ENCODE data around the gene SH3GL2.

SH3GL2 gene

DNA sequence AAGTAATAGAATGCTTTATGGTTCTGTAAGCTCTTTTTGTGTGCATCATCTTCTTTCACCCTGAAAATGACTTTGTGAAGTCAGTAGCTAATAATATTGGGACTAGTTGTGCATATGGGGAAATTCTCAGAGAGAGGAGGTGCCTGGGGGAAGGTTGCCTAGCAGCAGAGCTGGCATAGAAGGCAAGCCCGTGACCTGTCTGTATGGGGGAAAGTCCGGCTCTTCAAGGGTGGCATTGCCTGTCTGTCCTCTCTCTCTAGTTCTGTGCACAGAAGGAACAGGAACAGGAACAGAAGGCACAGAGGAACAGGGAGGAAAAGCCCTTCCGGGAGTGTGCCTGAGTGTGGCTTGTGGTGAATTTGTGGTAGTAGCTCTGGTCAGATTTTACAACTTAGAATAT, 33.1 kb downstream of the SH3GL2 start:
- no peak for DNase-seq

DNA sequence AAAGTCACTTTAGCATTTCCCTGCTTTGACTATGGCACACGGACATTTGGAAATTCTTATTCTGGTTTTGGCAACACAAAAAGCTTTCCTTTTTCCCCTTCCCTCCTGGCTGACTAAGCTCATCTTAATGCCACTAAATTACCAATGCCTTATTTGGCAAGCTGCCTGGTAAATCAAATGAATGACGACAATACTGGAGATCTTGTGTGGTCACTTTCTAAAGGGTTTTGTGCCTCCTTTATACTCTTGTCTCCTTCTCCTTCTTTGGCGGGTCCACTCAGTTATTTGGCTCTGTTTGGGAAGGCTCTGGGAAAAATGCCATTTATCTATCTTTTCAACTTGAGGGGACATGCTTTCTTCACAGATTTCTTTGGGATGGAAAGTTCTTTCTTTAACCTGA, 34.9 kb downstream of the SH3GL2 start:
- DNase-seq = no peak

DNA sequence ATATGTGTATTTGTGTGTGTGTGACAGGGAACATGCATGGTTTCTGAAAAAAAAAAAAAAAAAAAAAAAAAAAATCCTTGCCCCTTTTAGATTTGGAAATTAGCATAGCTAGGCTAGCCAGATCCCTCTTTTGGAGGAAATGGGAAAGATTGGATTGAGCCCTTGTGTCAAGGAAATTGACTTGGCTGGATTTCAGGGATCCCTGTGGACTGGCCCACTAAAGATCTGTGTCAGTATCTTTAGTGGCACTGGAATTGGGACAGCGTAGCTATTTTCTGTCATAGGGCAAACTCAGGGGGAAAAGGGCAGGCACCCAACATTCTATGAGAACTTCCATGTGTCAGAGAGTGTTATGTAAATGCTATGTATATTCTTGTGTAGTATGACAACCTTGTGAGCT, 35.4 kb downstream of the SH3GL2 start:
- no peak for DNase-seq

DNA sequence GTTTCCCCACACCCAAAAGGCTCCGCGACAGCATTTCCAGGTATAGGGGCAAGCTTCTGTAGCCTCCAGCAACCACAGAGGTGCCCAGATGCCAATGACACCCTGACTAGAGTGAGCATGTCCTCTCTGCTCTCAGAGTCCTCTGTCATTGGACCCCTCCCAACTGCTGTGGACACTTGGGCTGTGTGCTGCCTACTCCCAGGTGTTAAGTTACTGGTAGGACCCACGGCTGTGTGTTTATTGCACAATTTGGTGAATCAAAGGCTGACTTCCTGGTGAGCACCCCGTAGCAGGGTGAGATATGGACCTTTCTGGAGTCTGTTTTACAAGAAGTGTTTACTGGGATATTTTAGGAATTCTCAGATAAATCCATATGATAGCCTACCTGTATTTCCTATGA, 36.0 kb downstream of the SH3GL2 start:
- DNase-seq = no peak

DNA sequence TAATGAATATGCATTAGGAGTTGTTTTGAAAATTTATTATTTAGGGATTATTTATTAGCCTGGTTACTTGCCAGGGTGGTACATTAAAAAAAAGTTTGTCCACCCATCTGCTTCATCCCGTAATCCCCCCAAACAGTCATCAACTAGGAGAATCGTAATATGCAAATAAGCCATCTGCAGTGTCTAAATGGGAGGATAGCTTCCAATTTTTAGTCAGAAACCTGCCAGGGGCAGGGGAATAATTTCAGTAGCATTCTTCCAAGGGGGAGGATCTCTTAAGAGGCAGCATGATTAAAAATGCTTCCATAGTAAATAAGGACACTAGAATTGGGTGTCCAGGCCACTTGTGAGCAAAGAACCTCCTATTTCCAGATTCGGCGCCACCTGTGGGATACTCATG, 43.3 kb downstream of the SH3GL2 start:
- DNase-seq = no peak

DNA sequence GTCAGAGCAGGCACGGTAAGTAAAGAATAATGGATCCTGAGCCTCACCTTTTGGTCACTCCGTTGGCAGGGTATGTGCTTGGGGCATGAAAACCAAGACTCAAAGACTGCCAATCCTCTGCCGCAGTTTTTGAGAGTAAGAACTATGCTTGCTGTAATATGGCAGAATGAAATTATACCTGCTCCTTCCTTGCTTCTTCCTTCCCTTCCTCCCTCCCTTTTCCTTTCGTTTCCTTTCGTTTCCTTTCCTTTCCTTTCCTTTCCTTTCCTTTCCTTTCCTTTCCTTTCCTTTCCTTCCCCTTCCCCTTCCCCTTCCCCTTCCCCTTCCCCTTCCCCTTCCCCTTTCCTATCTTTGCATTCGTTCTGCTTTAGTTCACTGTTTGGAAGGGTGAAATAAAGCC, 43.9 kb downstream of the SH3GL2 start:
- no peak for DNase-seq

DNA sequence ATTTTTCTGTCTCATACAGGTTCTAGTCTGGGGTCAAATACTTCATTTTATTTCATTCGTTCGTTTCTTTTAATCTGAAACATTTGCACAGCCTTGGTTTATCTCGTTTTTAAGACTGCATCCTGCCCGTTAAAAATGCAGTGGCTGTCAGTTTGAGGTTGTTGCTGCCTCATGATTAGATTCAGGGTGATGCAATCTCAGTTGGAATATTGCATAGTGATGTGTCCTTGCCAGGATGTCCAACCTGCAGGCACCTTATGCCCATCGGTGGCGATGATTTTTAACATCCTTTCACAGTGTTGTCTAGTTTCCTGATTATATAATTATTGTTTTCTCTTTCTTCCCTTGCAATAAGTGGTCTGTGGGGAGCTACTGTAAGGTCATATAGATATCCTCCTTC, 45.1 kb downstream of the SH3GL2 start:
- no peak for DNase-seq

DNA sequence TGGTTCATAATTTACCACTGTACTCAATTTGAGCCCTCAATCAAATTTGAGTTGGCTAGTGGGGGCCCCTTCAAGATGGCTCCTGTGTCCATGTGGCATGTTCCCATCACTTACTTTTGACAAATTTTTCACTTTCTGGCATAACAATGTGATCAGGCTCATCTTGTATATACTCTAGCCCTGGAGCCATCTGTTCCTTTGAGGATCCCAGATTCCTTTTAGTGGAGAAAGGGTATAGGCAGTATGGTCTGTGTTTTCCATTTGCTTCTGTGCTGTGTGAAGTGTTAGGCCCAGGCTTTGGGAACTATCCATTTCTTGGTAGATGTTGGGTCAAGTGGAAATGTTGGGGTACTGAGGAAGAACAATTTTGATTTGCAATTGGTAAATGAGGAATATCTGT, 45.7 kb downstream of the SH3GL2 start:
- DNase-seq = no peak

DNA sequence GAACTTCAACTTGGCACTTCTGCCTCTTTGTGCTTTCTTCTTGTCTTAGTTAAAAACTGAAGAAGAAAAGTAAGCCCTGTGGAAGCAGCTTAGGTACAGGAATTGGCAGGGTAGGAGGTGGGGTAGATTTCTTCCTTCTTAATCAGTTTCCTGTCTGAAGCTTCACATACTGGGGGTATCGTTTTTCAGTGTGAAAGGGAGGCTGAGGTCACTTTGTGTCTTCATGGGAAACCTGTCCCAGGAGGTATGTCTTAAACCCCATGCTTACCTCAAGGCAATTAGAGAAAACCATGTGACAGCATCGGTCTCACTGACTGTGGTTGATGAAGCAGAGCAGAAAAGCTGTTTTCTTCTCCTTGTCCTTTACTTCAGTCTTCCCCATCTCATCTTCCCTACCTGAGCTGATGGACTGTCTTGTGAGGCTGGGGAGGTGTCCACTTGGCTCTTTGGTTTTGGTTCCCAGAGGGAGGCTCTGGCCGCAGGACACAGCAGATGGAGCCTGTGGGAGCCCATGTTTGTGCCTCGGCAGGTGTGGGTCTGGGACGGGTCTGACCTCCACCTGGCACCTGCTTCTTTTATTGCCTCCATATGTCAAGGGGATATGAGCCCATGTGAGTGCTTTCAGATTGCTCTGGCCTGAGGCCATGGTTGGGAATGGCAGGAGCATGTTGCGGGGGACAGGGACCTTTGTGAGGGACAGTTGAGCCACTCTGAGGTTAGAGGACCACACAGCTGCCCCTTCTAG, 47.0 kb downstream of the SH3GL2 start:
- no peak for DNase-seq

DNA sequence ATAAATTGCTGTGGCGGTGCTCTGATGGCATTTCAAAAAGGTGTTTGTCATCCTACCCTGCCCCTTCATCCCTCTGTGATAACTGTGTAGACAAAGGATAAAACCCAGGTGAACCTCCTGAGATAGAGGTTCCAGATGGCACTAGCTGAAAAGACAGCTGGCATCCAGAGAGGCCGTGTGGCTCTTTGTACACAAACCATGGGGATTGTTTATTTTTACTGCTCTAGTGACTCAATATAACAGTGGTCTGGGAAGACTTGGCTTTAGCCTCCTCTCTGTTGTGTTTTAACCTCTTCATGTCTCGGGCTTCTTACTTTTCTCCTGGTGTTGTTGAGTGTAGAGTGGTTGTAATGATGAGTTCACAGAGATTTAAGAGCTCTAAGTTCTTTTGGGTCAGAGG, 48.8 kb downstream of the SH3GL2 start:
- no peak for DNase-seq

DNA sequence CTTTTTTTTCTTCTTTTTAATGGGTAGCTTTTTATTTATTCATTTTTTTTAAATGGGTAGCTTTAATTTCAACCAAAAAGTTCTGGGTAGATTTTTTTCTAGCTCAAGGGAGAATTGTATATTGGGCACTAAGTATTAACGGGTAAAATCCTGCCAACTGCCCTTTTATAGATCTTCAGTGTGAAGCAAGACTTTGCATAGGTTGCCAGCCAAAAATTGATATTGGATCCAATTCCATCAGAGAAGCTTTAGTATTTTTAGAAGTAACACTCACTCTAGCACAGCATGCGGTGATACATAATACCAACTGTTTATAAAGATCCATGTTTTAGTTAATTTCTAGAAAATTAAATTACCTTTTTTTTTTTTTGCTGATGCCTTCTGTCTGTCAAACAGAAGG, 49.8 kb downstream of the SH3GL2 start:
- no peak for DNase-seq

DNA sequence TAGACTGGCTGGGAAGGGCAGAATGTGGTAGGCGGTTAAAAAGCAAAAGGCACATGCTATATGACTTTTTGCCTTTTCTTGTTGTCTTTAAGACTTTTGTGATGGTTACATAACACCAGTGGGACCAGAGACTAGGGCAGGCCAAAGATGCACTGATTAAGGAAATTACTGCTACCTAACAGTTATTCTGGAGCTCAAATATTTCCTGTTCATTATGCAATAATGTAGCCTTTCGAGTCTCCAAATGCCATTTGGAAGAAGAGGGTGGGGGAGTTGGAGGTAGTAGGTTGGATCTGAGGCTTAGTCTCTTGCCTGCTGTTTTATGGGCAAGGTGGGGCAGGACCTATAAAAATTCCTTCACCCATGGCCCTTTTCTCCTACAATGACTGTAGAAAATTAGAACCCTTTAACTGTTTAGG, 51.7 kb downstream of the SH3GL2 start:
- DNase-seq = no peak

DNA sequence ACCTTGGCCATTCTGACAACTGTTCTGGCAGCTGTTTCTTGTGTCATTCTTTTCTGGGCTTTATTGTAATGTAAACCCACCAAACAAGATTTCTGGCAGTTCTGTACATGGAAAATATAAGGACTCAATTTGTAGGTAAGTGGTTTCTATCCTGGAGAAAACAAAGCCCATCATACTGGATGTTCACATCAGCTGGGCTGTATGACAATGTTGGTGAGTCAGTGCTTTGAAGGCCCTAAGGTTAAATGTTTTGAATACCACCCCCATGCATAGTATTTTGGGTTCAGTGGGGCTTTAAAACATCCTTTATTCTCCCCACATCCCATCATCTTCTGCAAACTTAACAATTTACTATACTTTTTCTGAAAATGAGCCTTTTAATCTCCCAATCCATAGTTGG, 52.5 kb downstream of the SH3GL2 start:
- DNase-seq = no peak

DNA sequence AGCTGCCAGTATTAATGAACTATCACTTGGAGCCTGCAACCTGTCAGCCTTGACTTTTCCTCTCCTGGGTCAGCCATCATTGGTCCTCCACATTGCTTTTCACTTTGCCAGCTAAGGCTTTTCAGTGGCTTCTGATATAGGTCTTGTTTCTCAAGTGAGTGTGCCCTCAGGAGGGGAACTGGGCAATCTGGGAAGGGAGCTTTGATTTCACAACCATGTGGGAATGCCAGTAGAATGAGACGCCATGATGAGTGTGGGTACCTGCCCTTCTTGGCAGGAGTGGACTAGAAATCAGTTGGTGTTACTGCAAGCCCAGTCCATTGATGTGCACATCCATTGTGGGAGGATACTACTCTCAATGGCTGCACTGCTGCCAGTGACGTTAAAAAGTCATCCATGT, 54.1 kb downstream of the SH3GL2 start:
- no peak for DNase-seq

DNA sequence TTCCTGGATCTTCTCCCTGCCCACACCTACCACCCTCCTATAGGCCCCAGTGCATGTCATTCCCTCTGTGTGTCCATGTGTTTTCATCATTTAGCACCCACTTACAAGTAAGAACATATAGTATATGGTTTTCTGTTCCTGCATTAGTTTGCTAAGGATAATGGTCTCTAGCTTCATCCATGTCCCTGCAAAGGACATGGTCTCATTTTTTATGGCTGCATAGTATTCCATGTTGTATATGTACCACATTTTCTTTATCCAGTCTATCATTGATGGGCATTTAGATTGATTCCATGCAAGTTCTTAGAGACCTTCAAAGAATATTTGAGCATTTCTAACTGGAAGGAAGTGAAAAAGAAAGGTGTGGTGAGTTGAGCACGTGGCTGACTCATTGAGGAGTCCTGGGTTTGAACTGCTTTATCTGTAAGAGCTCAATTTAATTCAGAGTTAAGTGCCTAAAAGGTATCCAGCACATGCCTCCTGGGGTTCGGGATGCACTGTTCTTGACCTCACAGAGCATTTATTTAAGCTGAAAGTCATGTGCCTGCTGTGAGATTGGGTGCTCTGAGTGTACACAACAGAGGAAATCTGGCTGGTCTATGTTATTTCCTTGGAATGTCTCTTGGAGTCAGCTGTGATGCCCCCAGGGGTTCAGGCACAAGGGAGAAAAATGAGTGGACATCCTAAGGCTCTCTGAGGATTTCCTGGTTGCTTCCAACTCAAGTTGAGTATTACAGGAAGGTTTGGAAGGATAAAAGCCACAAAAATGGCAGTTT, 56.4 kb downstream of the SH3GL2 start:
- no peak for DNase-seq

DNA sequence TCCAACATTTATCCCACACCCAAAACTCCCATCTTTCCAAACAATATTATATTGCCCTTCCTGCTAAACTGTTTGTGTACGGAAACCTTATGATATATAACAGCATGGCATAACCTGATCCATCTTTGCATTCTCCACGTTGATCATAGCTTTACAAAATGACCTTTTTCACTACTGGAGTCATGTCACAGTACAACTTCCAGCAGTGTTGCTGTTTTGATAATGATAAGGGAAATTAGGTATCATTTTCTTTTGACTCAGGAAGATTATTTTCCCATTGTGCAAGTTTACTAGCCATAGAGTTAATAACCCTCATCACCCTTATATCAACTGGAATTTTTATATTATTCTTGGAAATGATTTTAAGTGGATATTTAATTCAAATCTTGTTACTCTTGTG, 57.5 kb downstream of the SH3GL2 start:
- no peak for DNase-seq

DNA sequence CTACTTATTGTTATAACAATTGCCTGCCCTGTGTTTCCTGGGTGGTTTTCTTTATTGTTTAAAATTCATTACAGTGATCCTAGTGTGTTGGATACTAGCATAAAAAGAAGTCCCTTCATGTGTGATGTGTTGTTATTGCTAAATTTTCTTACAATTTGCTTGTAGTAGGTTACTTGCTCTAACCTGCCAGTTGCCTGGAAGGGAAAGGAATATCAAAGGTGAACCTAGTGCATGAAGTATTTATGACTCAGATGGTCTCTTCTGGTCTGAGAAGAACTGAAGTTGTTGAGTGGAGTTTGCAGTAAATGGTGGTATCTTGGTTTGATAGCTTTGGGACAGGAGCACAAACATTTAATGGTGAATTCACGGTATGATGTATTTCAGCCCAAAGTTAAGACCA, 58.0 kb downstream of the SH3GL2 start:
- DNase-seq = no peak

DNA sequence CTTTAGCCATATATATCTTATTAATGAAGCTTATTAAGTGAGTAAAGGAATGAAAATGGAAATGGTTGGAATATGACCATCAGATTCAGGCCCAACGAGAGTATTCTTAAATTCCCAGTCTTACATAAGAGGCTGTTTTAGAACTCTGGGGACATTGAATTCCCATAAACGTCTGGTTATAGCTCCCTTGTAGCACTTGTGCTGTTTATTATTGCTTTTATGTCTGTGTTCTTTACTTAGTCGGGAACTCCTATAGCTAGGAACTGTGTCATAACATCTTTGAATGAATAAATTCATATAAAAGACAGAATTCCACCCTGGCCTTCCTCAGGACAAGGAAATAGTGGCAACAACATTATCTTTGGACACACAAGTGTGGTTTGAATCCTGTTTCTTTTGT, 58.4 kb downstream of the SH3GL2 start:
- DNase-seq = no peak

DNA sequence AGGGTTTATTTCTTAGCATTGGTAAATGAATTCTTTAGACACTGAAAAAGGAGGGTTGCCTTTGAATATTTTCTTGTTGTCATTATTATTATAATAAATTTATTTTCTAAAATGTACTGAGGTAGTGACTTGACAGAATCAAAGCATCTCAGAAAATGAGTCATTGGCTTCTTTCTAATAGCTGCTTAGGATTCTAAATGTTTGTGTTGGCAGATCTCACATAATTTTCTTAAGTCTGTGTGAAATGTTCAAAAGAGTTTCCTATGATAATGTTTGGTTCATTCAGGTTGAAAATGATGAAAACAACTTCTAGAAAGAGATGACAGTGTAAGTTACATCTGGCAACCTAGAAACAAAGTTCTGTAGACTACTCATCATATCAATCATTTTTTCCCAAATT, 69.7 kb downstream of the SH3GL2 start:
- no peak for DNase-seq

DNA sequence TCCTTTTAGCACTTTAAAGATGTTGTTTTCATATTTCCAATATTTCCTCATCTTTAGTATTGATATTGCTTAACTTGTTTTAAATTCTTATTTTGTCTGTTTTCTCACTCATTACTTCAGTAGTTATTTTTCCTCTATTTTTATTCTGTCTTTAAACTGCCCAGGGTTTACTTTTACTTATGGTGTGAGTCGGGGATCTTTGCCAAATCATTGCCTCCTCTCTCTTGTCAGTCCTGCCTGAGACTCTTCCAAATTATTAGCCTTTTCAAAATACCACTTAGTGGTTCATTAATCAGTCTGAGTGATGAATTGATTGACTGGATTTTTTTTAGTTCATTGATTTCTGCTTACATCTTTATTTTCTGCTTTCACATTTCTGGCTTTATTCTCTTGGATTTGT, 72.9 kb downstream of the SH3GL2 start:
- DNase-seq = no peak

DNA sequence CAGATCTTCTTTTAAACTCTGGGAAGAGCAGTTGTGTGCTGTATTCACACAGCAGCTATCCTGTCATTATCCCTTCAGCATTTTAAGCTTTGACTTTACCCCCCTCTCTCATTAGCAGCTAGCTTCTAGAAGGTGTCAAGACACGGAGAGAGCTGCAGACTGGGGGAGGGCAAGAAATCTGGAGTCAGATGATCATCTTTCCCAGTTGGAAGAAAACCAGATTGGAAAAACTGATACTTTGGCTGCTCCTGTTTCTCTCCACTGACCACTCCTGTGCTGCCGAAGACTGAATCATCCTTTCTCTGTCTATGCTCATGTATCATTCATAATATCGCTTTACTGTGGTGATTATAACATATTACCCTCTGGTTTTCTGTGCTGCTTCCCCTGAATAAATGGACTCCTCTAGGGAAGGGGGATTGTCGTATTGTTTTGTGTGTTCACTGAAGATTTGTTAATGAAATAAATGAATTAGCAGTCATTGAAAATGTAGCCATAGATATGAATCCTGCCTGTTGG, 75.1 kb downstream of the SH3GL2 start:
- DNase-seq = no peak

DNA sequence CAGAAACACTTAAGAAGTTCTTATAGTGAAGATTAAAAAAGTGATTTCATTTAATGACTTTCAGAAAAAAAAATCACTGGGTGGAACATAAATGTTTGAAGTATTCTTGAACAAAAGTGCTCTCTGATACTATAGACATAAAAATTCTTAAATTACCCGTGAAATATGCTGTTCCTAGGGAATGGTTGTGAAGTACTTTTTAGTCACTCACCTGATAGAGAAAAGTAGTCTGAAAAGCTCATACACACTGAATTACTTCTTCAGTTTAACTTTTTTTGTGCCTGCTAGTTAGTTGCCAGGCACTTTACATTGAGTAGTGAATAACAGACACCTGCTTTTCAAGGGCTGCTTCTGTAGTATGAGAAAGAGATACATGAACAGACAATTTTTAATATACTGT, 78.0 kb downstream of the SH3GL2 start:
- no peak for DNase-seq

DNA sequence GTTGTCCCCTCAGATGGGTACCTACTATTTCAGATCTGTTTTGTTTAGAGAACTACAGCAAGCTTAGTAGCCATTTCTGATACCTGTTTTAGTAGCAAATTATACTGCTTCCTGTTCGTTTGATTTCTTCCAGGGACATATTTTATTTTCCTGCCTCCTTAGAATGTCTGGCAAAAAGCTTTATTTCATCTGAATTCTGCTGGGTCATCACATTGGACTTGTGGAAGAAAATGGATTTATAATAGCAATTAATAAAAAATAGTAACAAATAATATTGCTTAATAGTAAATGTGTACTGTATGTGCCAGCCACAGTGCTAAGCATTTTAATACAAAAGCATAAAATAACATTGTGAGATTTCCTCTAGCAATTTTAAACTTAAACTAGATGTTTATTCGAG, 79.4 kb downstream of the SH3GL2 start:
- DNase-seq = no peak

DNA sequence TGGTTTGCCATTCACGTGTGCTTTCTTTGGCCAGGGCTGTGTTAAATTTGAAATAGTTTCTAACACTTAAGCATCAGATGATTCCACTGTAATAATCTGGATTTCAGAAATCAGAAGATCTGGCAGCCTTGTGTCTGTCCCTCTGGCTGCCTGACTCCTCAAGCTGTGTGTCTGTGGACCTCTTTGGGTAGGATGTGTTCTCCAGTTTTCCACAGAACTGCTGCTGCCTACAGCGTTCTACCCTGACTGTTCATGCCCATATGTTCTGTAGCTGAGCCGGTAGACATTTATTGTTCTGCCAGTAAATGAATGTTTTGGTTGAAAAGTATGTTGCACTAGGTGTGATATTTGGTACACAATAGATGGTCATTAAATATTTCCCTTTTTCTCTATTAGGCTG, 81.3 kb downstream of the SH3GL2 start:
- DNase-seq = no peak

DNA sequence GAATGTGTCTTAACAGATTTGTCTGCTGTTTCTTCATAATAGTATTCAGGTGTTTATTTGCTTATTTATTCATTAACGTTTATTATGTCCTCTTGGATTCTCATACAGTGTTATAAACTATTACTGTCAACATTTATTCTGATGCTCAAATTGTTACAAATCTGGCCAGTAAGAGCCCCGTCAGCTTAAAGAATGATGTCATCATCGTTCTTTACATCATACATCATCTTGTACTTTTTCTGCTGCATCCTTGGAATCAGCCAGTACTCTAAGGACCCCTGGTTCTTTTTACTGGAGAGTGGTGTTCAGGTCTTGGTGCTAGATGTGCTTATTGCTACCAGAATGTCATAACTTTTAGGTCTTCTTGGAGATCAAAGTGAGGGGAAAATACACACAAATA, 86.6 kb downstream of the SH3GL2 start:
- no peak for DNase-seq
